Prostate gland (tissue), 2 donors: Measurements from ENCODE around the gene LBHD2.

Experiments used
- POLR2A ChIP-seq: fragments of 450-650 bp; IDR thresholded peaks from one replicate; pipeline ENCODE4 v1.6.1; 2016; ENCODE audit warnings: antibody characterized with exemption, mild to moderate bottlenecking
- POLR2AphosphoS5 ChIP-seq: sonication (generic); formaldehyde crosslinking; IDR thresholded peaks from one replicate; pipeline ENCODE4 v1.6.1; 2017; ENCODE audit warnings: antibody characterized with exemption
- TF ChIP-seq, protein P1 (sequence below), 4 experiments: fragments of 200-600 bp in 2 of 4; fragments of 450-650 bp in 2 of 4; sonication (generic) in 2 of 4; IDR thresholded peaks; 1 replicate in 3 of 4; 2 replicates in 1 of 4; pipeline ENCODE4 v1.5.1; 2016 to 2019; ENCODE audit warnings: antibody characterized with exemption in 4 of 4, mild to moderate bottlenecking in 2 of 4, moderate library complexity in 2 of 4

DNA sequence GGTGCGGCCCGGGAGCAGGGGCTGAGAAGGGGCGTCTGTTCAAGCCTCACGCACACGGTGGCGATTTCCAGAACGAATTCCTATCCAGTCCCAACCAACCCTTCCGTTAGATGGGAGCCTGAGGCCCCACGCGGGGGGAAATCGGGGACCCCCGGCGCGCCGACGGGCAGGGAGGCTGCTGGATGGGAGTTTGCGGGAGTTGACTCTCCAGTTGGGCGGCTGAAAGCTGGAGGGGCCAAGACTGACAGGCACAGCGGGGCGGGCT lies 20.3 kb downstream of the LBHD2 start:
- TF ChIP-seq POLR2AphosphoS5, result no peak
- TF ChIP-seq, protein P1, sequence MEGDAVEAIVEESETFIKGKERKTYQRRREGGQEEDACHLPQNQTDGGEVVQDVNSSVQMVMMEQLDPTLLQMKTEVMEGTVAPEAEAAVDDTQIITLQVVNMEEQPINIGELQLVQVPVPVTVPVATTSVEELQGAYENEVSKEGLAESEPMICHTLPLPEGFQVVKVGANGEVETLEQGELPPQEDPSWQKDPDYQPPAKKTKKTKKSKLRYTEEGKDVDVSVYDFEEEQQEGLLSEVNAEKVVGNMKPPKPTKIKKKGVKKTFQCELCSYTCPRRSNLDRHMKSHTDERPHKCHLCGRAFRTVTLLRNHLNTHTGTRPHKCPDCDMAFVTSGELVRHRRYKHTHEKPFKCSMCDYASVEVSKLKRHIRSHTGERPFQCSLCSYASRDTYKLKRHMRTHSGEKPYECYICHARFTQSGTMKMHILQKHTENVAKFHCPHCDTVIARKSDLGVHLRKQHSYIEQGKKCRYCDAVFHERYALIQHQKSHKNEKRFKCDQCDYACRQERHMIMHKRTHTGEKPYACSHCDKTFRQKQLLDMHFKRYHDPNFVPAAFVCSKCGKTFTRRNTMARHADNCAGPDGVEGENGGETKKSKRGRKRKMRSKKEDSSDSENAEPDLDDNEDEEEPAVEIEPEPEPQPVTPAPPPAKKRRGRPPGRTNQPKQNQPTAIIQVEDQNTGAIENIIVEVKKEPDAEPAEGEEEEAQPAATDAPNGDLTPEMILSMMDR (IDR thresholded peaks at IDR 0.05), result no peak
- TF ChIP-seq POLR2A, result no peak
